ELR (cell line): ENCODE measurements around the gene AKT1.

Experiments used
- DNase-seq: peaks from one replicate; pipeline ENCODE4 v3.0.0-alpha.2; 2015; ENCODE audit warnings: low read depth

Gene AKT1

GRCh38 chr14:104799244-104800014 lies 3.9 kb upstream of the AKT1 start:
- no peak for DNase-seq

- no peak for DNase-seq
These were observed 3.0 kb upstream of the AKT1 start for GRCh38 chr14:104798300-104799243.

GRCh38 chr14:104797115-104798044 lies 1.8 kb upstream of the AKT1 start:
- no peak for DNase-seq

GRCh38 chr14:104796687-104797081 lies 1.1 kb upstream of the AKT1 start:
- DNase-seq: no peak

GRCh38 chr14:104795781-104796686 lies 486 bp upstream of the AKT1 start:
- peak; percentile 71 for DNase-seq

GRCh38 chr14:104794631-104794992 lies 936 bp downstream of the AKT1 start:
- peak; percentile 63 for DNase-seq

- DNase-seq: peak; percentile 84
These were observed 1.4 kb downstream of the AKT1 start for GRCh38 chr14:104794099-104794498.

- no peak for DNase-seq
These were observed 1.9 kb downstream of the AKT1 start for GRCh38 chr14:104793703-104793959.

GRCh38 chr14:104792945-104793702 lies 2.4 kb downstream of the AKT1 start:
- no peak for DNase-seq

- no peak for DNase-seq
These were observed 3.3 kb downstream of the AKT1 start for GRCh38 chr14:104792101-104792884.

GRCh38 chr14:104791425-104791824 lies 4.1 kb downstream of the AKT1 start:
- DNase-seq: no peak

GRCh38 chr14:104789752-104790743 lies 5.5 kb downstream of the AKT1 start:
- no peak for DNase-seq

- no peak for DNase-seq
These were observed 6.5 kb downstream of the AKT1 start for GRCh38 chr14:104788873-104789663.

- DNase-seq: no peak
These were observed 7.3 kb downstream of the AKT1 start for GRCh38 chr14:104788161-104788818.

GRCh38 chr14:104787736-104788135 lies 7.8 kb downstream of the AKT1 start:
- no peak for DNase-seq

- DNase-seq: no peak
These were observed 8.5 kb downstream of the AKT1 start for GRCh38 chr14:104786726-104787675.
